Measurements from ENCODE around the gene CHD8.
"Not testable (repeated sequence)": the region's sequence is repeated elsewhere in the genome, so short reads cannot be mapped to it uniquely, and the experiment has no call there.

CHD8 gene

DNA sequence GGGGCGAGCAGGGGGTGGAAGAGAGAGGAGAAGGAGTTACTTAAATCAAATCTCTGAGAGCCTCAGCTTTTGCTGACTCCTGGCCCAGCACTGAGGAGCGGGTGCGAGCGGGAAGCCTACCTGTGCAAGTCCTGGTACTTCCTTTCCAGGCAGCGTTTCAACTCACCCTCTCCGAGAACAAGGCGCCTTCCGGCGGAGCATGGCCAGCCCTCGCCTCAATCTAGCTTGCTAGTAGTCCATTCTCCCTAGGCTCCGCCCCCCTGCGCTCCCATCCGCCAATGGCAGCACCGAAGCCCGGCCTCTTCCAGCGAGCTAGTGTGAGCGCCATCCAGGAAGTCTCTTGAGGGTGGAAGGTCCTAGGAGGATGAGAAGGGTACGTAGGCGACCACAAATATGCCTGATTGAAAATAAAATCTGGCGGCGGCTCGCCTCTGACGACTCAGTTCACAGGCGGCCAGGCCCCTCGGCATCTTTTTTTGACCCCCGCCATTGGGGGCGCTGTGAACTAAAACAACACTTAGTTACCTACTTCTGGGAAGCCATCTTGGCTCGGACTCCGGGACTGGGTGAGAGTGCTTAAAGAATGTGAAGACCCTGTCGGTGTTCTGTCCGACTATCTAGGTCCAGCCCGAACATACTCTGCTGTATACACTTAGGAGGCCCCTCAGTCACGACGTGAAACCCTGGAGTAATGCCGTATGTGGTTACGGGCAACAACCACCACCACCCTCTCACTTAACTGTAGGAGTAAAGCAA is at the start of gene CHD8:
CHD8 (minus strand) TSS at position 212 of the 756 bp plus-strand sequence. CDS start 24,480 bp downstream, outside the sequence.
- peak; percentile 99 for DNase-seq (ENCODE audit: low read depth)

DNA sequence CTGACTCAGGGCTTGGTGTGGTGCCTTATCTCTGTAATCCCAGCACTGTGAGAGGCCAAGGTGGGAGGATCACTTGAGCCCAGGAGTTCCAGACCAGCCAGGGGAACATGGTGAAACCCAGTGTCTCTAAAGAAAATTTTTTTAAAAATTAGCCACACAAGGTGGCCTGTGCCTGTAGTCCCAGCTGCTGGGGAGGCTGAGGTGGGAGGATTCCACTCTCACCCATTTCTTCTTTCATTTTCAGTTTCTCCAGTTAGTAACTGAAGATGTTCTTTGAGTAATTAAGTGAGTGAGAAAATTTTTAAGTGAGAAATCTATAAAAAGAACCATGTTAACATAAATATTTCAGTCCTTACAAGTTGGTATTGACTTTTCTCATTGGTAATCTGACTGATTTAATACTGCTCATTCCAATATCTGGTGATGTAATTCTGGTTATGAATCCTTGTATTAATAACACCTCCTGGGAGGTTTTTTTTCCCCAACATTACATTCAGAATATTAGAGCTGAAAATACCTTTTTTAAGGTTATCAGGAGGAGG is 49.2 kb upstream of the CHD8 start:
- DNase-seq (ENCODE audit: low read depth) = no peak

- DNase-seq (ENCODE audit: low read depth) = no peak
Measured at GRCh38 chr14:21503376-21503775, 47.5 kb upstream of the CHD8 start.

- DNase-seq (ENCODE audit: low read depth) = no peak
Measured at GRCh38 chr14:21501568-21501967, 45.6 kb upstream of the CHD8 start.

DNA sequence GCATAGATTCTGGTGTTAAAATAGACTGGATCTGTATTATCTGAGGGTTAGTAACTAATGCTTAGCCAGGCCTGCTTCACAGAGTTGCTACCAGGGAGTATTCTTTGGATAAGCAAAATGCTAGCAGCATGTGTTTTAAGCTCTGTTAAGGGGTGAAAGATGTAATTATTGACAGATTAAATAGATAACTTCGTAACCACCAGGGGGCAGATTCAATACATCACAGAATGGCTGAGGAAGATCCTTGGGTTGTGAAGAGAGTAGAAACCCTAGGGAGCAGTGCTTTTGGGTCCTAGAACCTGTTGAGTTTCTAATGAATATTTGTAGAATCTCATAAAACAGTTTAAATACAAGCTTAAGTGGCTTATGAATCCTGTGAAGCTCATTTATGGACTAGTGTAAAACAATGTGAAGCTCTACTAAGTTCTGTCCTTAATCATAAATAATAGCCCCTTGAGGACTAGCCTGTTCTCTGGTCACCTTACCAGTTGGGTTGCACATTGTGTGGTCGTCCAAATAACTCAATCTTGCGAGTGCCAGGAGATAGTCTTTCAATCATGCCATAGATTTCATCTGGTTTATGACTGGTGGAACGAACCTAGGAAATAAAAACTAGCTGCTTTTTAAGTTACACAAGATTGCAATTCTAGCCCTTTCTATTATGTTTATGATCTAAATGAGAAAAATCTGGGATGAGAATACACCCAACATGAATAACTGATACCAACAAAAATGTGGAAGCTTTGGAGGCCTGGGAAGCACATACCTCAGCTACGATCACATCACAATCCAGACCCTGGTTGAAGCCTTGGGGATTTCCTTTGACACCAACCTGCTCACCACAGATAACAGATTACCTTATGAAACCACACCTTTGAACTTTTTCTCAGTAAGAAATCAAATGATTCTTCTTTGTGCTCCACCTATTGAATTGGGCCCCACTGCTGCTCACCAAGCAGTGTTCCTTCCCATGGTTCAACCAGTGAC is 42.9 kb upstream of the CHD8 start:
- no peak for DNase-seq (ENCODE audit: low read depth)

DNA sequence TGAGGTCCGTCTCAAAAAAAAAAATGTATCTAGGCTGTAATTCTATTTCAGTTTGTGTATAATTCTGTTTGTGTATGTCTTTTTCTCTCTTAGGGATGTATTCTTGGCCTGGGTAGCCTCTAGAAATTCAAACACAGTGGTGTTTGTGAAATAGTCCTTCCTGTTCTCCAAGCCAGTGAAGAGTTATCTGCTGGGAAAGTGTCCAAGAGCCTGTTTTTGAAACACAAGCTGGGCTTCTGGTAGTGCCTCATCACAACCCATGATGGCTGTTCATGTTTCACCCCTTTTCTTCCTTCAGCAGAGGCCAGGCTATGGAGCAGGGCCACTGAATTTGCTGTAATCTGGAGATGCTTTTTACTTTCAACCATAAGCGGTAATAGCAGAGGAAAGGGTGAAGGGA is 40.5 kb upstream of the CHD8 start:
- DNase-seq (ENCODE audit: low read depth) = no peak

- no peak for DNase-seq (ENCODE audit: low read depth)
Measured at GRCh38 chr14:21494902-21495762, 39.2 kb upstream of the CHD8 start.

- no peak for DNase-seq (ENCODE audit: low read depth)
Measured at GRCh38 chr14:21486640-21487087, 30.7 kb upstream of the CHD8 start.

DNA sequence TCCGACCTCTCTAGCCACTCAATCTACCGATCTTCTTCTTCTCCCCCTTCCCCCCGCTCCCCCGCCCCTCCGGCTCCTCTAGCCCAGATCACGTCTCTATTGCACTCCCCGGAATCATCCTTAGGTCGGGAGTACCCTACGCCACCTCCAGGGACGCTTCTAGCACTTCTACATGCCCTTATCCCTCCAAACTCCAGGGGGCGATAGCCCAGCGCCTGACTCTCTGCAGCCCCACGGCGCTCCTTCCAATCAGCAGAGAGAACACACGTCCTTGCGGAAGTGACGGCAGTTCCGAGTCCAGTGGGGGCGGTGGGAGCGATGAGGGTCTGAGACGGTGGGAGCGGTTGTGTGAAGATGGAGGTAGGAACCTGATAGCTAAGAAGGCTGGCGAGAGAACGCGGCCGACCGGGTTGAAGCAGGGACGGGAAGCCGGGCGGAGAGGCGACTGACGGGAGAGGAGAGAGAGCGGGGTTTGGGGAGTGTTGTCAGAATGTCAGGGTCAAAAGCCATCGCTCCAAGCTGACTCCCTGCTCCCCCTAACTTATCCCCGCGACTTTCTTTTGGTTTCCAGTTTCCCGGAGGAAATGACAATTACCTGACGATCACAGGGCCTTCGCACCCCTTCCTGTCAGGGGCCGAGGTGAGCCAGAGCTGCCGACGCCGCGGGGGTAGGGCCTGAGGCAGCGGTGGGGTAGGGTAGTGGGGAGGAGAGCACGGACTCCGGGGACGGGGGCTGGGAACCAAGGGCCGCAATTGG is 21.2 kb upstream of the CHD8 start, which contains the start of the genes RAB2B and TOX4:
RAB2B (minus strand) TSS at position 35 of the 757 bp plus-strand sequence. CDS start 87 bp downstream, outside the sequence.
TOX4 (plus strand) TSS at position 271 of the 757 bp plus-strand sequence; CDS start at position 355, 84 bp downstream.
- peak; percentile 92 for DNase-seq (ENCODE audit: low read depth)

GRCh38 chr14:21476523-21476924 is 20.6 kb upstream of the CHD8 start:
- peak; percentile 75 for DNase-seq (ENCODE audit: low read depth)

DNA sequence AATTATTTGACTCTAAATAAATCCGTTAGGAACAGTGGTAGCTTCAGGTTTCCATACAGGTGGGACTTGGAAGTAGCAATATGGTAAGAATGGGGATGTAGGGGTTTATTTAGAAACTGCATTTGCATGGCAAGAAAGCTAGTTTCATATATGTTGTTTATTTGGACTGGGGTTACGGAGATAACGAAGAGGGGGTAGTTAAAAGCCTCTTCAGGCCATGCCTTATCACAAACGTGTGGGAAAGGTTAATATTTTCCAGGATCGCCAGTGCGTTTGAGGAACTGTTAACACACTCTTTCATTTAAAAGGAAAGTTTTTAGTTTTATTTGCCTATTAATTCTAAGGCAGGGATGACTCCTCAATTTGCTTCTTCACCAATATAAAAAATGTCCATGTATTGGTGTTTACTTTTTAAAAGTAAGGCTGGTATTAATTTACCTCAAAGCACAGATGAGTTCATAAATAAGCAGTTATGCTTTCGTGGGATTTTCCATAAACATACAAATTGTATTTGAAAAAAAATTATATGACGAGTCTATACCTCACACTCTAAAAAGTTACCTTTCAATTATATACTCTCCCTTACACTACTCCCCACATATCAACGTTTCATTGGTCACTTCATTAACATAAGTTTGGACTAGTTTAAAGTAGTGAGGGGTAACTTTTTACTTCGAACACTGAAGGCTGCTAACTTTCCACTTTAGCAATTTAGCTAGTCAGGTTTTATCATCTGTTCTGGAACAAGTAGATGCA is 20.0 kb upstream of the CHD8 start:
- no peak for DNase-seq (ENCODE audit: low read depth)

- DNase-seq (ENCODE audit: low read depth) = no peak
Measured at GRCh38 chr14:21467616-21468015, 11.7 kb upstream of the CHD8 start.

DNA sequence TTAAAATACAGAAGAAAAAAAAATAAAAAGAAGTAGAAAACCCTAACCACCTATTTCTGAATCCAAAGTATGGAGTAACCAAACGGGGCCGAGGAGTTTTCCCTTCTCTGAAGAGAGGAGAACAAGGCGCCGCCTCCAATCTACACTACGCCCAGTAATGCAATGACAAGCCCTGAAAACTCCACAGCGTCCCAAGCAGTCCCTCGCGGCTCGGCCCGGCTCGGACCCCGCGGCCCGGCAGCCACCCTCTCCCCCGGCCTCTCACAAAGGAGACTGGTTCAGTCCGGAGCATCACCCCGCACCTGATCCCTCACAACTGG is 371 bp downstream of the CHD8 start:
- DNase-seq (ENCODE audit: low read depth) = no peak

GRCh38 chr14:21454843-21455544 is 929 bp downstream of the CHD8 start:
- DNase-seq (ENCODE audit: low read depth) = no peak

DNA sequence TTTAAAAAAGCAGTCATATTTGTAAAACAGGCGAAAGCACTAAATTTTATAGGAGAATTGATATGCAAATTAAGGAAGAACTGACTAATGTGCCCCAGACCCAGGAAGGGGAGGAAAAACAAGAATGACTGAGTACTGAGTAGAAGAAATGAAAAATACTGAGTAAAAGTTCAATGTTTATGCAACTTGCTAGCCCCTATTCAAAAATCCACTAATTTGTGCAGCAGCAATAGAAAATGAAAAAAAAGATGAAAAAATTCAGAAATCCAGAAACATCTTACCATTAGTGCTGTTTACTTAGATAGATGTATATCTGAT is 6.1 kb downstream of the CHD8 start:
- DNase-seq (ENCODE audit: low read depth) = no peak

- not testable (repeated sequence) for DNase-seq (ENCODE audit: low read depth)
Measured at GRCh38 chr14:21442657-21443056, 13.3 kb downstream of the CHD8 start.

DNA sequence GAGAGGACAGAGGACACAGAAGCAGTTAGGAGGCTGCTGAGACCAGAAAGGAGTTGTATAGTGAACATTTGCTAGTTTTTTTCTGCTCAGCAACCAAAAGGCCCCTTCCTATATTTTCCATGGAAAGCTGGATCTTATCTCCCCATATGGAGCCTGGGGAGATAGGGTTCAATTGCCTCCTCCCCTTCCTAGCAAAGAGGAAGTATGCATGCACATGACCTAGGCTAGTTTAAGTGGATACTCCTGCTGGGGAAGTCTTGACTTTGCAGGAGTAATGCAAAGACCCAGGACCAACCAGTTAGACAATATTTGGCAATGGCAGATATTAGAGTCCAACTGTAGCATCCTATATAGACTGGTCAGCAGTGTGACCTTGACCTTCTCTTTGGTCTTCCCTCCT is 15.1 kb downstream of the CHD8 start:
- DNase-seq (ENCODE audit: low read depth) = no peak

DNA sequence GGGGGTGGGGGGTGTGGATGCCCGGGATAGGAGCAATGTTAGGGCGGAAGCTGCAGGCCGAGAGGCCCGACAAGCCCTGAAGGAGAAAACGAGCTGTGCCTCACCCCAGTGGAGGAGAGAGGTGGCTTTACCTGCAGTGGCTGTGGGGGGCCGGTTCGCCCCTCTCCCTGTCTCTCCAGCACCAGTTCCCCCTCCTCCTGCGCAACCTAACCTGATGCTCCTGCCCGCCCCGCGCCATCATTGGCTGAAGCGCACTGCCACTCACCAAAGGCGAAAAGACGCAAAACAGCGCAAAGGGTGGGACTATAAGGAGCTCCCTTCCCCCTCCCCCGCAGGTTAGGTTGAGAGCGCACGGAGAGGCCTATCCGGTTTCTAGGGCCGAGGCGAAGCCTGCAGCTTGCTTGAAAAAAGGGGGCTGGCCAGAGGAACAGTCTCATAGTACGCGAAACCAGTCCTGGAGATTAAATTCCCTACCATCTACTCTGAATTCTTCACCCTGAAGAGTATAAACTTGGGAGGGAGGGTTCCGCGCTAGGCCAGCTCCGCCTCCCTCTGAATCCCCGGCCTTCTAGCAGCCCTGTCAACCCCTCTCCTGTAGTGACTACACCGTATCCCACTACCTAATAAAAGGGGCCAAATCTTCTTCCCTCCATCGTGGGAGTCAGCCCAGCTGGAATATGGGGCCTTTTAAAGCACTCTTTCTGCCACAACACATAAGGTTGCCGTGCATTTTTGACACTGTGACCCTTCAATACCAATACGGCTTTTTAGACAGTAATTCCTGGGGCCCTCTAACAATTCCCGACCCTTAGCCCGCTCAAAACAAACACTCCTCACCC is 18.6 kb downstream of the CHD8 start:
- DNase-seq (ENCODE audit: low read depth) = peak; percentile 97
